Astrocyte (in vitro differentiated cells and primary cell): ENCODE data around the gene TTC23.

Experiments used
- CTCF ChIP-seq: IDR thresholded peaks from 2 replicates; pipeline ENCODE4 v1.5.1; 2011; ENCODE audit warnings: low read depth, mild to moderate bottlenecking, inconsistent platforms, low read length, moderate library complexity; ENCODE audit not compliant: insufficient read depth
- EZH2 ChIP-seq: IDR thresholded peaks from 2 replicates; pipeline ENCODE4 v1.6.1; 2012; ENCODE audit warnings: mild to moderate bottlenecking, low read length, inconsistent platforms; ENCODE audit not compliant: insufficient read depth

DNA sequence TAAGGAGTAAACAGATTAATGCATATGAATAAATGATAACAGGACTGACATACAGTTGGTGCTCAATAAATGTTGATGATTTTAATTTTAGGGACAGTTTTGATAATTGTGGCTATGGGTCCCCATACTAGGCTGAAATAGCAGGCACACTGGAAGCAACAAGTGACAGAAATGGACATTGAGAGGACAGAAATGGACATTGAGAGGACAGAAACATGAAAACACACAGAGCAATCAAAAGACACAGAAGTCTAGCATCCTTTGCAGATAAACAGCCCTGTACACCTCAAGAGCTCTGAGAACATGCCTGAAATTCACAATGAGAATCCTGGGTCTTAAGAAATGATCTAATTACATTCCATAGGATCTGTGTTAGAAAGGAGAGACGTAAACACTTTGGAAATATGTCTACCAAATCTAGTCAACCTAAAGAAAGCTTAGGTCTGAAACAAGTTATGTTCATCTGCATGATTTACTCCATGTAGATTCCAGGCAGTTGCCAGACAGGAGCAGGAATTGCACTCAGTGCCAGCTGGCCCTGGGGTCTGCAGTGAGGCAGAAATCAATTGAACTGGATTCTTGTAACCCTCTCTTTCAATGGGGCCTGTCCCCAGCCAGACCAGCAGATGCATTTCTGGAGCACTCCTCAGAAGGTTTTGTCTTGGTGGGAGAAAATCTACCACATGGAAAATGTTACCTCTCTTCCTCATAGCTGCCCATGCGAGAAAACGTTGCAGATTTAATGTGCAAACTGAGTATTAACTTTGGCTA lies 84.2 kb downstream of the TTC23 start:
- TF ChIP-seq CTCF (no peak), EZH2 (no peak)
